Measurements from ENCODE around the gene PCDHGC4.

PCDHGC4 gene

GRCh38 chr5:141514330-141515133 is 29.7 kb downstream of the PCDHGC4 start:
- peak overlapping the region; percentile 69 for H3K27ac ChIP-seq
- peaks cover 53% of the 10 kb centered on the region for H3K36me3 ChIP-seq

GRCh38 chr5:141515141-141515540 is 30.3 kb downstream of the PCDHGC4 start:
- H3K36me3 ChIP-seq = peaks cover 55% of the 10 kb centered on the region
- H3K27ac ChIP-seq = peak overlapping the region; percentile 69
- no peaks in the 10 kb centered on the region for H3K9me3 ChIP-seq
- no peaks in the 10 kb centered on the region for H3K27me3 ChIP-seq
- TF ChIP-seq CTCF (IDR thresholded peaks at IDR 0.05) = no peak
- H3K4me3 ChIP-seq (ENCODE audit: low read depth in 1 of 2, low read length in 1 of 2) = no peak overlapping the region
- H3K4me1 ChIP-seq (ENCODE audit: control insufficient read depth in 1 of 2, insufficient read depth in 1 of 2, low read depth in 1 of 2, low read length in 1 of 2) = peaks cover 79 to 81% of the 10 kb centered on the region in 2 experiments

More at GRCh38 chr5:141514330-141515133, 29.7 kb downstream of the PCDHGC4 start:
- H3K4me1 ChIP-seq (ENCODE audit: control insufficient read depth in 1 of 2, insufficient read depth in 1 of 2, low read depth in 1 of 2, low read length in 1 of 2) = peaks cover 72 to 75% of the 10 kb centered on the region in 2 experiments
- H3K4me3 ChIP-seq (ENCODE audit: low read depth in 1 of 2, low read length in 1 of 2) = peak overlapping the region; percentile 71 to 79
- H3K27me3 ChIP-seq = peaks cover 5% of the 10 kb centered on the region
- TF ChIP-seq CTCF (IDR thresholded peaks at IDR 0.05) = no peak
- no peaks in the 10 kb centered on the region for H3K9me3 ChIP-seq

GRCh38 chr5:141515946-141516671 is 31.3 kb downstream of the PCDHGC4 start:
- no peaks in the 10 kb centered on the region for H3K9me3 ChIP-seq
- H3K27ac ChIP-seq = peak overlapping the region; percentile 69
- H3K4me3 ChIP-seq (ENCODE audit: low read depth in 1 of 2, low read length in 1 of 2) = no peak overlapping the region
- no peak for TF ChIP-seq CTCF (IDR thresholded peaks at IDR 0.05)
- H3K4me1 ChIP-seq (ENCODE audit: control insufficient read depth in 1 of 2, insufficient read depth in 1 of 2, low read depth in 1 of 2, low read length in 1 of 2) = peaks cover 88 to 90% of the 10 kb centered on the region in 2 experiments
- peaks cover 63% of the 10 kb centered on the region for H3K36me3 ChIP-seq
- H3K27me3 ChIP-seq = no peaks in the 10 kb centered on the region

GRCh38 chr5:141516672-141517025 is 31.8 kb downstream of the PCDHGC4 start:
- no peaks in the 10 kb centered on the region for H3K27me3 ChIP-seq
- TF ChIP-seq CTCF (IDR thresholded peaks at IDR 0.05) = no peak
- peak overlapping the region; percentile 69 for H3K27ac ChIP-seq
- H3K4me1 ChIP-seq (ENCODE audit: control insufficient read depth in 1 of 2, insufficient read depth in 1 of 2, low read depth in 1 of 2, low read length in 1 of 2) = peaks cover 94 to 96% of the 10 kb centered on the region in 2 experiments
- H3K9me3 ChIP-seq = no peaks in the 10 kb centered on the region
- H3K36me3 ChIP-seq = peaks cover 68% of the 10 kb centered on the region
- no peak overlapping the region for H3K4me3 ChIP-seq (ENCODE audit: low read depth in 1 of 2, low read length in 1 of 2)

- no peak for TF ChIP-seq CTCF (IDR thresholded peaks at IDR 0.05)
- H3K36me3 ChIP-seq = peaks cover 75% of the 10 kb centered on the region
- no peaks in the 10 kb centered on the region for H3K27me3 ChIP-seq
- H3K4me3 ChIP-seq (ENCODE audit: low read depth in 1 of 2, low read length in 1 of 2) = no peak overlapping the region
- no peaks in the 10 kb centered on the region for H3K9me3 ChIP-seq
- peak overlapping the region; percentile 69 for H3K27ac ChIP-seq
- H3K4me1 ChIP-seq (ENCODE audit: control insufficient read depth in 1 of 2, insufficient read depth in 1 of 2, low read depth in 1 of 2, low read length in 1 of 2) = peaks cover 95 to 99% of the 10 kb centered on the region in 2 experiments
These were observed 32.5 kb downstream of the PCDHGC4 start for GRCh38 chr5:141517312-141517711.
